OCI-LY3 (cell line): ENCODE data around the gene SLC6A6.

Source experiments
- CTCF ChIP-seq: fragments of 200-600, 300-600 bp; sonication (generic); IDR thresholded peaks from 2 replicates; pipeline ENCODE4 v1.5.1; 2014; ENCODE audit warnings: antibody characterized with exemption, low read length, low read depth
- EZH2phosphoT487 ChIP-seq: fragments of 200-600 bp; shearing (Covaris generic); IDR thresholded peaks from 2 replicates; pipeline ENCODE4 v1.6.1; 2018; ENCODE audit warnings: antibody characterized with exemption, mixed run types, low read depth

GRCh38 chr3:14534516-14535191 lies 132.2 kb downstream of the SLC6A6 start:
- no peak for TF ChIP-seq CTCF
- TF ChIP-seq EZH2phosphoT487 = no peak
